DND-41 (cell line): ENCODE results near the gene SLC25A26.

ENCODE experiments used
- CTCF ChIP-seq: IDR thresholded peaks from 2 replicates; pipeline ENCODE4 v1.5.1; 2012; ENCODE audit warnings: borderline replicate concordance, low read length, moderate library complexity, mild to moderate bottlenecking; ENCODE audit not compliant: poor library complexity, severe bottlenecking; ENCODE audit errors: extremely low read depth
- EZH2 ChIP-seq: IDR thresholded peaks from 3 replicates; pipeline ENCODE4 v1.6.1; 2012; ENCODE audit warnings: borderline replicate concordance, low read depth, mild to moderate bottlenecking, moderate library complexity, low read length, inconsistent platforms; ENCODE audit not compliant: severe bottlenecking

GRCh38 chr3:66210687-66211295 is 10.0 kb upstream of the SLC25A26 start:
- TF ChIP-seq CTCF (no peak), EZH2 (no peak)
